ACC112 (cell line): Measurements from ENCODE around the gene CYTIP.
"Not testable (repeated sequence)": the region's sequence is repeated elsewhere in the genome, so short reads cannot be mapped to it uniquely, and the experiment has no call there.

Source experiments
- H2AFZ ChIP-seq: fragments of 200-600 bp; sonication (generic); one replicate; pipeline ENCODE4 v1.6.0; 2017; ENCODE audit warnings: antibody characterized with exemption, low read length; ENCODE audit not compliant: unreplicated experiment
- H3K27ac ChIP-seq: fragments of 200-600 bp; sonication (generic); 2 replicates; pipeline ENCODE4 v1.5.1; 2014; ENCODE audit warnings: low read depth, mild to moderate bottlenecking, antibody characterized with exemption, low read length, moderate library complexity
- H3K27me3 ChIP-seq: fragments of 200-600 bp; sonication (generic); 2 replicates; pipeline ENCODE4 v1.6.1; 2014; ENCODE audit warnings: mild to moderate bottlenecking, antibody characterized with exemption, low read length, moderate library complexity, mixed read lengths; ENCODE audit not compliant: insufficient read depth
- H3K36me3 ChIP-seq: fragments of 200-600 bp; sonication (generic); 2 replicates; pipeline ENCODE4 v1.6.1; 2016; ENCODE audit warnings: mild to moderate bottlenecking, antibody characterized with exemption, low read length, moderate library complexity, mixed read lengths; ENCODE audit not compliant: insufficient read depth
- H3K4me1 ChIP-seq: fragments of 200-600 bp; sonication (generic); one replicate; pipeline ENCODE4 v1.6.1; 2016; ENCODE audit warnings: low read length, mixed read lengths; ENCODE audit not compliant: insufficient read depth, unreplicated experiment, control insufficient read depth
- H3K4me3 ChIP-seq: fragments of 200-600 bp; sonication (generic); 2 replicates; pipeline ENCODE4 v1.5.1; 2014; ENCODE audit warnings: mild to moderate bottlenecking, low read depth, low read length
- H3K79me2 ChIP-seq: fragments of 200-600 bp; sonication (generic); one replicate; pipeline ENCODE4 v1.6.0; 2016; ENCODE audit warnings: low read length; ENCODE audit not compliant: control insufficient read depth, unreplicated experiment, insufficient read depth

Gene CYTIP

DNA sequence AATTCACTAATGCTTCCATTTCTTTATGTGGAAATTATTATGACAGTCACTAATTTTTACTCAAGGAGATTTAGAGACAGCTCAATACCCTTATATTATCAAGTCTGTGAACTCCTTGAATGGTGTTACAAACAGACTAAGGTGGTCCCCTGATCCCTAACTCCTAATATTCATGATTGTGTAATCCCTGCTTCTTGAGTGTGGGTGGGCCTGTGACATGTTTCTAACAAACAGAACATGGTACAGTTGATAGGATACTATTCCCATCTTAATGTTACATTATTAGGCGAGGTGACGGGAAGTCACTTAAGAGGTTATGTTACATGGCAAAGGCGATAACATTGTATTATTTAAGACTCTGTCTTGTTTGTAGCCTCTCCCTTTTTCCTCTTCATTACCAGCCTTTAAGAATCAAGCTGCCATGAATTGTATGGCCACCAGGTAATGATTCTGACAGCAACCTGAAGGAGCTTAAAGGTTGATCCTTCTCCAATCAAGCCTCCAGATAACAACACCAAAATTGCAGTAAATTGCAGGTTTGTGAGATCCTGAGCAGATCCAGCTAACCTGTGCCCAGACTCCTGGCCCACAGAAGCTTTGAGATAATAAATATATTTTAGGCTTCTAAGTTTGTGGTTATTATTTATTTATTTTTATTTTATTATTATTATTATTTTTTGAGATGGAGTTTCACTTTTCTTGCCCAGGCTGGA, 32.1 kb downstream of the CYTIP start:
- no peak overlapping the region for H3K4me3 ChIP-seq
- H3K36me3 ChIP-seq, result no peaks in the 10 kb centered on the region
- H2AFZ ChIP-seq, result no peak overlapping the region
- no peak overlapping the region for H3K27ac ChIP-seq
- H3K79me2 ChIP-seq, result no peaks in the 10 kb centered on the region
- no peaks in the 10 kb centered on the region for H3K4me1 ChIP-seq
- no peaks in the 10 kb centered on the region; the same call in 1 of the 2 replicates for H3K27me3 ChIP-seq

DNA sequence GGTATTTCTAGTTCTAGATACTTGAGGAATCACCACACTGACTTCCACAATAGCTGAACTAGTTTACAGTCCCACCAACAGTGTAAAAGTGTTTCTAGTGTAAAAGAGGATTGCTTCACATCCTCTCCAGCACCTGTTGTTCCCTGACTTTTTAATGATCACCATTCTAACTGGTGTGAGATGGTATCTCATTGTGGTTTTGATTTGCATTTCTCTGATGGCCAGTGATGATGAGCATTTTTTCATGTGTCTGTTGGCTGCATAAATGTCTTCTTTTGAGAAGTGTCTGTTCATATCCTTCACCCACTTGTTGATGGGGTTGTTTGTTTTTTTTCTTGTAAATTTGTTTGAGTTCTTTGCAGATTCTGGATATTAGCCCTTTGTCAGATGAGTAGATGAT, 38.5 kb downstream of the CYTIP start:
- not testable (repeated sequence) for H2AFZ ChIP-seq, H3K79me2 ChIP-seq, H3K4me3 ChIP-seq, H3K27ac ChIP-seq, H3K4me1 ChIP-seq, H3K27me3 ChIP-seq, H3K36me3 ChIP-seq

DNA sequence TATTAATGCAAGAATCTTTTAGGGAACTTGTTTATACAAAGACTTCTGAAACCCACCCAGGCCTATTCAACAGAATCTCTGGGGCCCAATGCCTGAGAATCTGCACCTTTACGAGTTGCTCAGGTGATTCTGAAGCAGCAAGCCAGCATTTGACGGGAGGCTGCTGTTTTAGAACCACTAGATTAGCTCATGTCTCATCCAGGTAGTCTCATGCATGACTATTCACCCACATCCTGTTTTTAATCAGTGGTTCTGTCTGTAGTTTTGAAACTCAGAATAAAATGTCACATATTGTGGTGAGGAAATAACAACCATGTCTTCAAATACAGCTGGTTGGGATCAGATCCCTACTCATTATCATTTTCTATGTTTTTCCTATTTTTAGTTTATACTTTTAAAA, 39.5 kb downstream of the CYTIP start:
- Histone ChIP-seq H3K27me3 (peaks cover 6% of the 10 kb centered on the region), H3K36me3 (no peaks in the 10 kb centered on the region), H3K27ac (no peak overlapping the region), H2AFZ (no peak overlapping the region), H3K79me2 (no peaks in the 10 kb centered on the region), H3K4me1 (no peaks in the 10 kb centered on the region), H3K4me3 (no peak overlapping the region)

DNA sequence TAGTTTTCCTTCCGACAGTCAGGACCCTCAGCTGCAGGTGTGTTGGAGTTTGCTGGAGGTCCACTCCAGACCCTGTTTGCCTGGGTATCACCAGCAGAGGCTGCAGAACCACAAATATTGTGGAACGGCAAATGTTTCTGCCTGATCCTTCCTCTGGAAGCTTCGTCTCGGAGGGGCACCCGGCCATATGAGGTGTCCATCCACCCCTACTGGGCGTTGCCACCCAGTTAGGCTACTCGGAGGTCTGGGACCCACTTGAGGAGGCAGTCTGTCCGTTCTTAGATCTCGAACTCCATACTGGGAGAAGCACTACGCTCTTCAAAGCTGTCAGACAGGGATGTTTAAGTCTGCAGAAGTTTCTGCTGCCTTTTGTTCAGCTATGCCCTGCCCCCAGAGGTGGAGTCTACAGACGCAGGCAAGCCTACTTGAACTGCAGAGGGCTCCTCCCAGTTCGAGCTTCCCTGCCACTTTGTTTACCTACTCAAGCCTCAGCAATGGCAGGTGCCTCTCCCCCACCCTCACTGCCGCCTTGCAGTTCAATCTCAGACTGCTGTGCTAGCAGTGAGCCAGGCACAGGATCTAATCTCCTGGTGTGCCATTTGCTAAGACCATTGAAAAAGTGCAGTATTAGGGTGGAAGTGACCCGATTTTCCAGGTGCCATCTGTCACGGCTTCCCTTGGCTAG, 40.9 kb downstream of the CYTIP start:
- not testable (repeated sequence) for H3K36me3 ChIP-seq, H3K4me1 ChIP-seq, H3K27ac ChIP-seq, H2AFZ ChIP-seq, H3K27me3 ChIP-seq, H3K79me2 ChIP-seq, H3K4me3 ChIP-seq

DNA sequence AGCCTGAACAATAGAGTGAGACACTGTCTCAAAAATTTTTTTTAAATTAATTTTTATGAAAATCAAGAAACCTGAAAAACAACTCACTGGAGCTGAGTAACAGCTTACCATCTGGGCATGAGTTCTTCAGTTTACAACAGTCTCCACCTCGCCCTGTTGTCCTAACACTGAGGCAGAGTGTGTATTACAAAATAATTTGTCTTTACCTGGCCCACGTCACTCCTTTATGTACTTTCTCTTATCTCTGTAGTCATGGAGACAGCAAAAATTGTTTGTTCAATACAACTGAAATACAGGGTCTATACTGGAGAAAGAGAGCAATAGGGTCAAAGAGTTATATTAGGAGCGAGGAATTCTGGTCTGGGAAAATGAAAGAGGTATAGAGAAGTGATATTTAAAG, 48.1 kb downstream of the CYTIP start:
- Histone ChIP-seq H3K27ac (no peak overlapping the region), H3K27me3 (no peaks in the 10 kb centered on the region), H2AFZ (no peak overlapping the region), H3K4me3 (no peak overlapping the region), H3K36me3 (no peaks in the 10 kb centered on the region), H3K4me1 (no peaks in the 10 kb centered on the region), H3K79me2 (no peaks in the 10 kb centered on the region)

DNA sequence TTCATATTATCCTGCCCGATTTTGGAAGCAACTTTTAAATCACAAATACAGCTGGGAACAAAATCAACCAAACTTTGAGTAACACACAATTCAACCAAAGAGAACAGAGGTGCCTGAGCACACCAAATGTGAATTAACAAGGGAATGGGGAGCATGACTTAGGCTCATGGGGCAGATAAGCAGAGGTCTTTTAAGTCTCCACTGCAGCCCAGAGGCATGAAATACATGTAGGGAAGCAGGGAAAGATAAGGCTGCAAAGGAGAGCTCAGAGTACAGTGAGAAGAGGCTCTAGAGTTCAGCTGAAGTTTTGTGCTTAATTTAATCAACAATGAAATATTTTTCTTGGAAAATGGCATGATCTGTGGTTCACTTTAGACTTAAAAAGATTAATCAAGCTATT, 49.0 kb downstream of the CYTIP start:
- no peaks in the 10 kb centered on the region for H3K27me3 ChIP-seq
- no peak overlapping the region for H3K27ac ChIP-seq
- H3K36me3 ChIP-seq, result no peaks in the 10 kb centered on the region
- H3K4me1 ChIP-seq, result no peaks in the 10 kb centered on the region
- H3K79me2 ChIP-seq, result no peaks in the 10 kb centered on the region
- H3K4me3 ChIP-seq, result no peak overlapping the region
- no peak overlapping the region for H2AFZ ChIP-seq

DNA sequence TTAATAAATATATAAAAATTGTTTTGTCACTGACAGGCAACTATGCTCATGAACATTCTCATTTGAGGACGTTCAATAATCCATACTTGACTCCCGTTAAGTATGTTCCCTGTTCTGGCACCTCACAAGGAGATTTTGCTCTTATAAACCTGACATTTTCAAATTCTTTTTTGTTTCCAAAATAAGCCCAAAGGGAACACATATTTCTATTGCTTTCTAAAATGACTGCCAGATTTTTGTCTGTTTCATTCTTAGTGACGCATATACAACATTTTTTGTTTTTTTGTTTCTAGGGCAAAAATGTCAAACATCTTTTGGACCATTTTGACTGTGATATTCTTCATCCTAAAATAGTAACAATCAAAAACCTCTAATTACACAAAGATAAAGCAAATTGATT, 50.5 kb downstream of the CYTIP start:
- no peak overlapping the region for H3K4me3 ChIP-seq
- no peak overlapping the region for H3K27ac ChIP-seq
- H3K4me1 ChIP-seq, result no peaks in the 10 kb centered on the region
- no peak overlapping the region for H2AFZ ChIP-seq
- H3K36me3 ChIP-seq, result no peaks in the 10 kb centered on the region
- H3K27me3 ChIP-seq, result no peaks in the 10 kb centered on the region
- no peaks in the 10 kb centered on the region for H3K79me2 ChIP-seq

DNA sequence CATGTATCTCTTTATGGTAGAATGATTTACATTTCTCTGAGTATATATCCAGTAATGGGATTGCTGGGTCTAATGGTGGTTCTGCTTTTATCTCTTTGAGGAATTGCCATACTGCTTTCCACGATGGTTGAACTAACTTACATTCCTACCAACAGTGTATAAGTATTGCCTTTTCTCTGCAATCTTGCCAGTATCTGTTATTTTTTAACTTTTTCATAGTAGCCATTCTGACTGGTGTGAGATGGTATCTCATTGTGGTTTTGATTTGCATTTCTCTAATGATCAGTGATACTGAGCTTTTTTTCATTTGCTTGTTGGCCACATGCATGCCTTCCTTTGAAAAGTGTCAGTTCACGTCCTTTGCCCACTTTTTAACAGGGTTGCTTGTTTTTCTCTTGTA, 55.1 kb downstream of the CYTIP start:
- Histone ChIP-seq H2AFZ (no peak overlapping the region), H3K4me3 (no peak overlapping the region), H3K79me2 (no peaks in the 10 kb centered on the region), H3K27ac (no peak overlapping the region), H3K36me3 (no peaks in the 10 kb centered on the region), H3K4me1 (no peaks in the 10 kb centered on the region), H3K27me3 (no peaks in the 10 kb centered on the region)

DNA sequence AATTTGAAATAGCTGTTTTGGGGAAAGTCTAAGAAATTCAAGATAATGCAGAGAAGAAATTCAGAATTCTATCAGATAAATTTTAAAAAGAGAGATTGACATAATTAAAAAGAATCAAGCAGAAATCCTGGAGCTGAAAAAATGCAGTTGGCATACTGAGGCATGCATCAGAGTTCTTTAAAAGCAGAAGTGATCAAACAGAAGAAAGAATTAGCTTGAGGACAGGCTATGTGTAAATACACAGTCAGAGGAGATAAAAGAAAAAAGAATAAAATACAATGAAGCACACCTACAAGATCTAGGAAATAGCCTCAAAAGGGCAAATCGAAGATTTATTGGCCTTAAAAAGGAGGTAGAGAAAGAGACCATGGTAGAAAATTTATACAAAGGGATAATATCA, 57.1 kb downstream of the CYTIP start:
- H3K4me3 ChIP-seq, result no peak overlapping the region
- no peaks in the 10 kb centered on the region for H3K79me2 ChIP-seq
- no peaks in the 10 kb centered on the region for H3K27me3 ChIP-seq
- no peaks in the 10 kb centered on the region for H3K36me3 ChIP-seq
- no peak overlapping the region for H2AFZ ChIP-seq
- no peaks in the 10 kb centered on the region for H3K4me1 ChIP-seq
- no peak overlapping the region for H3K27ac ChIP-seq

DNA sequence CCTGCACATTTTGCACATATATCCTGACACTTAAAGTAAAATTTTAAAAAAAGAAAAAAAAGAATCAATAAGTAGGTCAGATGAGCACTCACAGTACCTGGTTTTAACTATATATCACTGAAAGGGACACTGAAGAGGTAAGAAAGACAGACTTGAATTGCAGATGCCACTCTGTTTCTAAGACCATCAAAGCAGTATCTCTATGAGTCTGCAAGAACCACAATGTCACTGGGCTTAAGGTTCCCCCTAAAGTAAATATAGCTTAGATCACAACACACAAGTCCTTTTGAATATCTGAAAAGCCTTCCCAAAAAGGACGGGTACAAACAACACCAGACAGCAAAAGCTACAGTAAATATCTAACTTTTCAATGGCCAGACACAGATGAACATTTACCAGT, 57.6 kb downstream of the CYTIP start:
- no peak overlapping the region for H3K27ac ChIP-seq
- no peaks in the 10 kb centered on the region for H3K27me3 ChIP-seq
- no peaks in the 10 kb centered on the region for H3K36me3 ChIP-seq
- no peak overlapping the region for H2AFZ ChIP-seq
- H3K79me2 ChIP-seq, result no peaks in the 10 kb centered on the region
- H3K4me3 ChIP-seq, result no peak overlapping the region
- no peaks in the 10 kb centered on the region for H3K4me1 ChIP-seq

DNA sequence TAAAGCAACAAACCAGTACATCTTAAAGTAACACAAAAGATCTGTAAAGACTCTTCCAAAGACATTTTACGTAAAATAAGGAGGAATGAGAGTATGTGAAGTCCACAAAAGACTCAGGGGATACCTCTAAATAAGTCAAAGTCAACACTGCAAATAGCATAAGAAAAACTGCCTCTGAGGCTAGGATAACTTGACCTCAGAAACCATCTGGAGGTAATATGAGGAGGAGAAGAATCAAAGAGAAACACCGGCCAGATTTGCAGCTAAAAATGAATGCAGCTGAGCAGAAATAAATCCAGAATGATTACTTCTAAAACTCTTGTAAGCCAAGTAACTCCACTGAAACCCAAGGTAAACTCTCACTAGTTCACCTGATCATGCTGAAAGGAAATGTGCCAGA, 66.0 kb downstream of the CYTIP start:
- H3K27me3 ChIP-seq, result no peaks in the 10 kb centered on the region
- H3K4me3 ChIP-seq, result no peak overlapping the region
- no peak overlapping the region for H2AFZ ChIP-seq
- H3K27ac ChIP-seq, result no peak overlapping the region
- H3K36me3 ChIP-seq, result no peaks in the 10 kb centered on the region
- H3K4me1 ChIP-seq, result no peaks in the 10 kb centered on the region
- no peaks in the 10 kb centered on the region for H3K79me2 ChIP-seq
